Endometrial microvascular endothelial cells (primary cell): ENCODE data around the gene ZNF546. TPM values are rescaled to one million over a fixed set of nuclear protein-coding genes. Genes with fewer than 3 reads are reported as not detected.

Experiments
- in situ Hi-C: cut with HindIII; loops from 2 replicates; pipeline ENCODE4 v1.10.0; 2017; ENCODE audit warnings: low sequenced_read_pairs, low pct_unique_long_range_greater_than_20kb; ENCODE audit errors: inconsistent ontology term
- total RNA-seq: library from RNA; depleted of rRNA; stranded (reverse); fragments of >200 nt; gene quantifications from one replicate; pipeline ENCODE4 v1.2.3, GENCODE V29; 2015; ENCODE audit errors: inconsistent ontology term

The ZNF546 gene
- total RNA-seq, 1 donor from 2014 or later, result 1.4 TPM

DNA sequence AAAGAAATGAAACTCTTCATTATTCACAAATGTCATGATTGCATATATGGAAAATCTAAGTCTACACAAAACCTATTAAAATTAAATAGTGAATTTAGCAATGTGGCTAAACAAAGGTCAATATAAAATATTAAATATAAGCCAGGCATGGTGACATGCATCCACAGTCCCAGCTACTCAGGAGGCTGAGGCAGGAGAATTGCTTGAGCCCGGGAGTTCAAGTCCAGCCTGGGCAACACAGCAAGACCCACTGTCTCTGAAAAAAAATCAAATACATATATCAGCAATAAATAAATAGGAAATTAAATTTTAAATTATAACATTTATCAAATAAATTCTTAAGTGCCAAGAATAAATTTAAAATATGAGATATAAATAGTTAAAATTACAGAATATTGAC lies 14.0 kb upstream of the ZNF546 start:
- in situ Hi-C loops, result no loop called here

DNA sequence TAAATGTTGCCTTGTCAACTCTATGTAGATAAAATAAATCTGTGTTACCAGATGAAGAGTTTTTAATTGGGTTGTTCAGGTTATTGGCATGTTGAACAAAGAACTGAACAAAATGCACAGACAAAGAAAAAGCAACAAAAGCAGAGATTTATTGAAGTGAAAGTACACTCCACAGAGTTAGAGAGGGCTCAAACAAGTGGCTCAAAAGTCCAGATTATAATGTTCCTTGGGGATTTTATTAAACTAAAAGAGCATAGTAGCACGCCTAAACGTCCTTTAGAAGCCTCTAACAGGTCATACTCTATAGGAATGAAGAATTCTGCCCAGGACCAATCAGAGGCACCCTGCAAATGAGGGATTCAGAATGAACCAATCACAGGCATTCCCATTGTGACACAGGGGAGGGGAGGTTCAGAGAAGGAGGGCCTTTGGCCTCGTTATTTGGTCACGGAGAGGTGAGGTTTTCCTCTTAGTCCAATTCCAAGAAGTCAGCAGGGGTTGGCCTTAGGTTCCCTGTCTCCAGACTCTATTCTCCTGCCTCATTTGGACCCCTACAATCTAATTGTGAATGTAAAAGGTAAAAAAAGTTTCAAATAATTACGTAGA lies 13.1 kb upstream of the ZNF546 start:
- in situ Hi-C loops, result no loop called here

DNA sequence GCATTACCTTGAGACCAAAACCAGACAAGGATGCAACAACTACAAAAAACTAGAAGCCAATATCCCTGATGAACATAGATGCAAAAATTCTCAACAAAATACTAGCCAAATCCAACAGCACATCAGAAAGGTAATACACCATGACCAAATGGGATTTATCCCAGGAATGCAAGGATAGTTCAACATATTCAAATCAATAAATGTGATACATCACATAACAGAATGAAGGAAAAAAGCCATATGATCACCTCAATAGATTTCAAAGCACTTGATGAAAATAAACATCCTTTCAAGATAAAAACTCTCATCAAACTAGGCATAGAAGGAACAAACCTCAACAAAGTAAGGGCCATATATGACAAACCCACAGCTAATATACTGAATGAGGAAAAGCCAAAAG lies 10.2 kb upstream of the ZNF546 start:
- in situ Hi-C loops, result no loop called here

DNA sequence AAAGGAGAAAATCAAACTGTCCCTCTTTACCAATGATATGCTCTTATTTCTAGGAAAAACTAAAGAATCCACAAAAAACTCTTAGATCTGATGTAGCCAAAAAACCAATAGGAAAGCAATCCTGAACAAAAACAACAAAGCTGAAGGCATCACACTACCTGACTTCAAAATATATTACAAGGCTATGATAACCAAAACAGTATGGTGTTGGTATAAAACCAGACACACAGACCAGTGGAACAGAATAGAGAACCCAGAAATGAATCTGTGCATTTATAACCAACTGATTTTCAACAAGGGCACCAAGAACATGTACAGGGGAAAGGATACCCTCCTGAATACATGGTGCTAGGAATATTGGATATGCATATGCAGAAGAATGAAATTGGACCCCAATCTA lies 9.7 kb upstream of the ZNF546 start:
- in situ Hi-C loops, result no loop called here

DNA sequence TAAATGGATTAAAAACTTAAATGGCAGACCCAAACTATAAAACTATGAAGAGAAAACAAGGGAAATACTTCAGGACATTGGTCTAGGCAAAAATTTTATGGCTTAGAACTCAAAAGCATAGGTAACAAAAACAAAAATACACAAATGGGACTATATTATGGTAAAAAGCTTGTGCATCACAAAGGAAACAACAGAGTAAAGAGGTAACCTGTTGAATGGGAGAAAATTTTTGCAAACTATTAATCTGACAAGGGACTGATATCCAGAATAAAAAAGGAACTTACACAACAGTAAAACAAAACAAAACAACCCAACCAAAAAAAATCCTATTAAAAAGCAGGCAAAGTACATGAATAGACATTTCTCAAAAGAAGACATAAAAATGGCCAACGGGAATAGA lies 9.3 kb upstream of the ZNF546 start:
- in situ Hi-C loops, result no loop called here

DNA sequence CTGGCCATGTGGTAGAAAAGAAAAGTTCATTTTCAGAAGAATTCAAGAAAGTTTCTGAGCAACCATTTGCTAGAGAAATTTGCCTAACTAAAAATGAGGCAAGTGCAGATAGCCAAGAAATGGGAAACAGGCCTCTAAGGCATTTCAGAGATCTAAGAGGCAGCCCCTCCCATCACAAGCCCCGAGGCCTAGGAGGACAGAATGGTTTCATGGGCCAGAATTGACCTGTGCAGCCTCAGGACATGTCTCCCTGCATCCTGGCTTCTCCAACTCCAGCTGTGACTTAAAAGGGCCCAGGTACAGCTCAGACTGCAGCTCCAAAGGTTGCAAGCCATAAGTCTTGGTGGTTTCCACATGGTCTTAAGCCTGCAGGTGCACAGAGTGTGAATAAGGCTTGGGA lies 3.3 kb upstream of the ZNF546 start:
- in situ Hi-C loops, result no loop called here

DNA sequence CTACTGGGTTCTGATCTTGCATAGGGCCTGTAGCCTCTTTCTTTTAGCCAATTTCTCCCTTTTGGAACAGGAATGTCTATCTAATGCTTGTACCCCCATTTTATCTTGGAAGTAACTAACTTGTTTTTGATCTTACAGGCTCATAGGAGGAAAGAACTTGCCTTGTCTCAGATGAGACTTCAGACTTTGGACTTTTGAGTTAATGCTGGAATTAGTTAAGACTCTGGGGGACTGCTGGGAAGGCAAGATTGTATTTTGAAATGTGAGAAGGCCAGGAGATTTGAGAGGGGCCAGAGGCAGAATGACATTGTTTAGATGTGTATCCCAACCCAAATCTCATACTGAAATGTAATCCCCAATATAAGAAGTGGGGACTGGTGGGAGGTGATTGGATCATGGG lies 2.5 kb upstream of the ZNF546 start:
- in situ Hi-C loops, result no loop called here

DNA sequence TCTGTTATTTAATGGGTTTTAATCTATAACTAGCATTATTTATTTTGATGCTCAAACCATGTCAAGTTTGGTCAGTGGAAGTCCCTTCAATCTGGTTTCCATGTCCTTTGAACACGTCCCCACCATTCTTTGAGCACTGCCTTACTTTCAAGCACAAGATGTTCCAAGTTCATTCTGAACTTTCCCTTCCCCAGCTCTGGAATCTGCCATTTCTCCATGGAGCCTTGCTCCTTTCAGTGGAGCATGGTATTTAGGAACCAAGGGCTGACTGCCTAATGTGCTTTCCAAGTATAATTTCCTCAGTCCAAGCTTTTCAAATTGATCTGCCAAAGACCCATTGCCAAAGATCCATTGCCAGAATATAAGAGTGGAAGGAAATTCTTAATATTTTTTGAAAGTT lies 1.1 kb upstream of the ZNF546 start:
- in situ Hi-C loops, result no loop called here

DNA sequence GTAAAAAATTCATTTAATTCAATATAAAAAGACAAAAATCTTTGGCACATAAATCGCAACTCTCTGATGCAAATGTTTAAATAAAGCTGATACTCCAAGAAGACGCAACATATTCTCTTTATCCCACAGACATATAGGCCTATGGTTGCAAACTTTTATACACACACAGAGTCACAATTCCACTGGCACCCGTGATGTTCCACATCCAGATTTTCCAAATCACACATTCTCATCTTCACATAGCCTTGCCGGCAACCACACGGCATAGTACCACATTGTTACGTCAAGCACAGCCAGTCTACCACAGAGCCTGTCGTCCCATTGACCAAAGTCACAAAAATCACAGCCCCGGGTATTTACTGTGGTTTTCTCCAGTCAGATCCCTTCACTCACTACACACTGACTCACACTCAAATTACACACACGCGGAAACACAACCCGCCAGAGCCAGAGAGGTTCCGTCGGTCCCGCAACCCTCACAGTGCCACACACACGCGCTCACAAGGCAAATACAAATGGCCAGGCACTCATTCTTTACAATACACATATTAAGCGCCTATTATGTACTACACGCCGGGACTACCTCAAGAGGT lies 546 bp upstream of the ZNF546 start:
- in situ Hi-C loops, result no loop called here

DNA sequence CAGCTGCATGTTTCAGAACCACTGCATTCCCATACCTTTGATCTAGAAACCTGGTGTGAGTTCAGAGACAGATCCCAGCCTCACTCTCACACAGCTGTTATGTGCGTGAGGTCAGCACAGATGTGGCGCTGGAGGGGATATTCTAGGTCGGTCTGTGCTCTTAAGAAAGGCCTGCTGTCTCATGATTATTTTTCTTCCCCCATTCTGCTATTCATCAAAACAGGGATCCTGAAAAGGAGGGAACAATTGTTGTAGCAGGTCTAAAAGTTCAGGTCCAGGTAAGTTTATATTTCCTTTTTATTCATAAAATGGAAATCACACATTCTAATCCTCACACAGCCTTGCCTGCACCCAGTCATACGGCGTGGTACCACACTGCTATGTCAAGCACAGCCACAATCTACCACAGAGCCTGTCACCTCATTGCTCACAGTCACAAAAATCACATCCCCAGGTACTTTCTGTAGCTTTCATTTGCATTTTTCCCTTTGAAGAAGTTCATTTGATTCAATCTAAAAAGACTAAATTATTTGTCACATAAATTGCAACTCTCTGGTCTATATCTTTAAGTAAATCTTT lies 867 bp downstream of the ZNF546 start:
- in situ Hi-C loops, result no loop called here

DNA sequence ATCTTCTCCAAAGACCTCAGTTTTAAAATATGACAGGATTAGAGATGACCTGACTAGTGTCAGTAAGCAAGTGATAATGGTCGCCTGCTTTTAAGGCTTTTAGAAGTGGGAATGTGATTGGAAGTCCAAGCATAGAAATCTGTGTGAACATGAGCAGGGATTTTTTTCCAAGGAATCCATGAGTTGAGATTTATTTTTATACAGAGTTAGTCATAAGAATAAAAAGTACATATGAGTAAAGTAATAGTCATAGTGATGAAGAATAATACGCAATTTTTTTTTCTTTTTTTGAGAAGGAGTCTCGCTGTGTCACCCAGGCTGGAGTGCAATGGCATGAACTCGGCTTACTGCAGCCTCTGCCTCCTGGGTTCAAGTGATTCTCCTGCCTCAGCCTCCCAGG lies 1.6 kb downstream of the ZNF546 start:
- in situ Hi-C loops, result no loop called here

DNA sequence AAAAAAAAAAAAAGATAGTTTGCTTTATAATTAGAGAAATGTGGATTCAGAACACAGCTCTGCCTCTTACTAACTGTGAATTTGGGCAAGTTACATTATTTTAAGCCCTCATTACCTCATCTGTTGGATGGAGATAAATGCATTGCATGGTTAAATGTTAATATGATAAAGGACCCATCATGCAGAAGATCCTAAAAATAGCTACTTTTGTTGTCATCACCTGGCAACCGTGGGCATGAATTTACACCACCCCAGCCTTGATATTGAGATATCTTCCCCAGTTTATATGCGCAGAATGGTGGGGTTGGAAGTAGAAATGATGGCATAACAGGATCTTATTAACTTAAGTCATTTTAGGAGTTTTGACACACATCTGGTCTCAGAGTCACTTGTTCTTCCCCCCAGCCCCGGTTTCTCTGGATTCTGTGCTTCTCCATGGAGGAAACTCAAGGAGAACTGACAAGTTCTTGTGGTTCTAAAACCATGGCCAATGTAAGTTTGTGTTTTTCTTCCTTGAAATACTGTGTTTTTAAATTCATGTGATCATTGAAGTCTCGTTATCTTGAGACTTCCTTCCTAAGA lies 8.9 kb downstream of the ZNF546 start:
- in situ Hi-C loops, result no loop called here

DNA sequence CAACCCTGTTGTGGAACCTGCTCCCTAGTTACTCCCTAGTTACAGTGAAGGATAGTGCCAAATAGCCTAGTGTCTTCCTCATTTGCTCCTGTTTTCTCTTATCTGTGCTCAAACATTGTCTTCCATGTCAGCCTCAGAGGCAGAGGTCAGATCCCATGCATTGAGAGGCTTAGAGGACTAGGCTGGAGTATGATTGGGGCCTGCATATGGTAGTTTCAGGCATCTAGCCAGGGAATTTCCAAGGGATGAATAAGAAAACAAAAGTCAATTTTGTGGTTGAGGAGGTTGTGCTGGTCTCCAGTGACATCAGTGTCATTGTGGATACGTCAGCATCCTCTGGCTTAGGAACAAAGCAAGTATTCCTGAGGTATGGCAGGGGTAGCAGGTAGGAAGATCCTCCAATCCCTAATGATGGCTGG lies 9.4 kb downstream of the ZNF546 start:
- in situ Hi-C loops, result no loop called here

DNA sequence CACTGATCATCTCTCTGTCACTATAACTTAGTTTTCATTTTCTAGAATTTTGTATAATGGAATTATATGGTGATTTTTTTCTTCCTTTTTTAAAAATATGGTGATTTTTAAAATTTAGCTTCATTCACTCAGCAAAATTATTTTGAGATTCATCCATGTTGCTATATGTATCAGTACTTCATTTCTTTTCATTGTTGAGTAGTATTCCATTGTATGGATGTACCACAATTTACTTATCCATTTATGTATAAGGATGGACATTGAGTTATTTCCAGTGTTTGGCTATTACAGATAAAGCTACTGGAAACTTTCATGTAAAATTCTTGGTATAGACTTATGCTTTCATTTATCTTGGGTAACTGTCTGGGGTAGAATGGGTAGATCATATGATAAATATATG lies 12.8 kb downstream of the ZNF546 start:
- in situ Hi-C loops, result no loop called here

DNA sequence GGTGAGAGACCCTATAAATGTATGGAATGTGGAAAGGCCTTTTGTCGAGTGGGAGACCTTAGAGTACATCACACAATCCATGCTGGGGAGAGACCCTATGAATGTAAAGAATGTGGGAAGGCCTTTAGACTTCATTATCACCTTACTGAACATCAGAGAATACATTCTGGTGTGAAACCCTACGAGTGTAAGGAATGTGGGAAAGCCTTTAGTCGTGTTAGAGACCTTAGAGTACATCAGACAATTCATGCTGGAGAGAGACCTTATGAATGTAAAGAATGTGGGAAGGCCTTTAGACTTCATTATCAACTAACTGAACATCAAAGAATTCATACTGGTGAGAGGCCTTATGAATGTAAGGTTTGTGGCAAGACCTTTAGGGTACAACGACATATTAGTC lies 17.1 kb downstream of the ZNF546 start:
- in situ Hi-C loops, result no loop called here

DNA sequence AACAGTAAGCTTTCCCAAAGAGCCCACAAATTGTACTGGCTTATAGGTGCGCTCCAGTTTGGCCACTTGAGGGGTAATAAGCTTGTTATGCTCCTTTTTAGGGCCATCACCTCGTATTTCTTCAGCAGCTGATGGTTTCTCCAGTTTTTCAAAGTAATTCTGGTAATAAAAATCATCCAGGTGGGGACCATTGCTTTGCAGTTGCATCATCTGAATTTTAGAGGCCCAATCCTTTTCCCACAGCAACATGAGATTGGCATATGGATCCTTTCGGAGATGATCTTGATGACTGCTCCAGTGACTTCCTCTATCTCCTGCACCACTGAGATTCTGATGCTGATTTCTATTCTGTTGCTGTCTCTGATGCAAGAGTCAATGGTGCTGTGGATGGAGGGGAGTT lies 27.1 kb downstream of the ZNF546 start:
- in situ Hi-C loops, result no loop called here

DNA sequence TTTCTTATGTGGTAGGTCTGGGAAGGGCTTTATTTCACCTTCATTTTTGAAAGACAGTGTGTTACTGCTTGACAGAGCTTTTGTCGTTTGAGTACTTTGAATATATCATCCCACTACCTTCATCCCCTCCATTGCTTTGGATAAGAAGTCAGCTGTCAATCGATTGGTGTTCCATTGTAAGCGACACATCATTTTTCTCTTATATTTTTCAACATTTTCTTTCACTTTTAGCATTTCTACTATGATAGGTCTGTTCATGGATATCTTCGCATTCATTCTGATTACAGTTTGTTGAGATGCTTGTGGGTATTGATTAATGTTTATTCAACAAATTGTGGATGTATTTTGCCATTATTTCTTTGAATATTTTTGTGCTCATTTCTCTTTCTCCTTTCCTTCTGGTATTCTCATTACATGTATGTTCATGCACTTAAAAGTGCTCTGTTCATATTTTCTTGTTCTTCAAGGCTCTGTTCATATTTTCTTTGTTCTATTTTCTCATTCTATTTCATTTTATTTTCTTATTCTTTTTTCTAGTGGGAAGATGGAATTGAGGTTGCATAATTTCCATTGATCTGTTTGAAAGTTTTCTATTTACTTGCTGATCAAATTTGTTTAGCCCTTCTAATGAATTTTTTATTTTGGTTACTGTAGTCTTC lies 29.2 kb downstream of the ZNF546 start:
- in situ Hi-C loops, result no loop called here

DNA sequence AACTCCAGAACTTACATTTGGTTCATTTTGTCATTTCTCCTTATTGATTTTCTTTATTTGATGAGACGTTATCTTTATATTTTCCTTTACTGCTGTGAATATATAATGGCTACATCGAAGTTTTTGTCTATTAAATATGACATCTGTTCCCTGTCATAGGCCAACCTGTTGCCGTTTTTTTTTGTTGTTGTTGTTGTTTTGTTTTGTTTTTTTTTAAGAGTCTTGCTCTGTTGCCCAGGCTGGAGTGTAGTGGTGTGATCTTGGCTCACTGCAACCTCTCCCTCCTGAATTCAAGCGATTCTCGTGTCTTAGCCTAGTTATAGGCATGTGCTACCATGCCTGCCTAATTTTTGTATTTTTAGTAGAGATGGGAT lies 29.7 kb downstream of the ZNF546 start:
- in situ Hi-C loops, result no loop called here

DNA sequence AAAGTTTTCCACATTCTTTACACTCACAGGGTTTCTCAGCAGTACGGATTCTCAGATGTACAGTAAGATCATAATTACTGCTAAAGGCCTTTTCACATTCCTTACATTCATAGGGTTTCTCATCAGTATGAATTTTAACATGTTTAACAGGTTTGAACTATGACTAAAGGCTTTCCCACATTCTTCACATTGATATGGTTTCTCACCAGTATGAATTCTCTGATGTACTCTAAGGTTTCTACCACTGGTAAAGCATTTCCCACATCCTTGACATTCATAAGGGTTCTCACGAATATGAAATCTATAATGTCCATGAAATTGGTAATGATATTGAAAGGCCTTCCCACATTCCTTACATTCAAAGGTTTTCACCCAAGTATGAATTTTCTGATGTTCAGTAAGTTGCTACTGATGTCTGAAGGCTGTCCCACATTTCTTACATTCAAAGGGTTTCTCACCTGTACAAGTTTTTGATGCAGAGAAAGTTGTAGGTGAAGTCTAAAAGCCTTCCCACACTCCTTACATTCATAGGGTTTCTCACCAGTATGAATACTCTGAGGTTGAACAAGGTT lies 37.2 kb downstream of the ZNF546 start:
- in situ Hi-C loops, result no loop called here

DNA sequence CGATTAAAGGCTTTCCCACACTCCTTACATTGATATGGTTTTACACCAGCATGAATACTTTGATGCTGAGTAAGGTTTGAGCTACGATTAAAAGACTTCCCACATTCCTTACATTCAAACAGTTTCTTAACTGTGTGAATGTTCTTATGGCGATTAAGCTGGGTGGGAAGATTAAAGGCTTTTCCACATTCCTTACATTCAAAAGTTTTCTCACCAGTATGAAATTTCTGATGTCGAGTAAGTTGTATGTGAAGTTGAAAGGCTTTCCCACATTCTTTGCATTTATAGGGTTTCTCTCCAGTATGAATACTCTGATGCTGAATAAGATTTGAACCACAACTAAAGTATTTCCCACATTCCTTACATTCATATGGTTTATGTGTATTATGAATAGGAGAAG lies 39.1 kb downstream of the ZNF546 start:
- in situ Hi-C loops, result no loop called here
